HG03565 (cell line): ENCODE data around the gene CFAP157.
"Not testable (repeated sequence)": the region's sequence is repeated elsewhere in the genome, so short reads cannot be mapped to it uniquely, and the experiment has no call there.

Experiments
- ATAC-seq: cut with Tn5 transposase; IDR thresholded peaks from one replicate; pipeline ENCODE4 v1.9.1; 2021; ENCODE audit warnings: mild to moderate bottlenecking, moderate library complexity; ENCODE audit not compliant: unreplicated experiment

Gene CFAP157

GRCh38 chr9:127756776-127757175 is 50.0 kb downstream of the CFAP157 start:
- not testable (repeated sequence) for ATAC-seq

GRCh38 chr9:127758843-127759242 is 52.1 kb downstream of the CFAP157 start:
- ATAC-seq, result no peak

- ATAC-seq, result no peak
Observed at GRCh38 chr9:127761061-127761460, 54.3 kb downstream of the CFAP157 start.

GRCh38 chr9:127761491-127761956 is 54.7 kb downstream of the CFAP157 start:
- no peak for ATAC-seq

DNA sequence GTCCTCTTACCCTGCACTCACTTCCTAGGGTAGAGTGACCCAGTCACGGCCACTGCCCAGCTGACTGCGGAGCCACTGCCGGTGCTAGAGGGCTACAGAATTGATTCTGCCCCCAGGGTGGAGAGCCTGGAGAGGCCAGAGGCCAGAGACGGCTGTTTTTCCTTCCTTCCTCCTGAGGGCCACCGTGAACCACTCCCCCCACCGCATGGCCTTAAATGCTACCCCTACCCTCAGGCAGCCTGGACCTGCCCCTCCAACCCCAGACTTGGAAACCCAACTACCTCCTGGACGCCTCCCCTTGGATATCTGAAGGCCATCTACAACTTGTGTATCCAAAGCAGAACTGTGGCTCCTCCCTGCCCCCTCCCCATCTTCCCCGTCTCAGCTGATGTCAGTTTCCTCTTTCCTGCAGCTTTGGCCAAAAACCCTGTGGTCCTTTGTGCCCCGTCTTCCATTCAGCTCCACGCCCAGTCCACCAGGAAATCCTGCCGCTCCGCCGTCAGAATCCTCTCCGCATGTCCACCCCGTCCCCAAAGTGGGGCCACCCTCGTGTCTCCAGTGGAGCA is 55.4 kb downstream of the CFAP157 start:
- ATAC-seq, result no peak

GRCh38 chr9:127763918-127764384 is 57.2 kb downstream of the CFAP157 start:
- ATAC-seq, result no peak

DNA sequence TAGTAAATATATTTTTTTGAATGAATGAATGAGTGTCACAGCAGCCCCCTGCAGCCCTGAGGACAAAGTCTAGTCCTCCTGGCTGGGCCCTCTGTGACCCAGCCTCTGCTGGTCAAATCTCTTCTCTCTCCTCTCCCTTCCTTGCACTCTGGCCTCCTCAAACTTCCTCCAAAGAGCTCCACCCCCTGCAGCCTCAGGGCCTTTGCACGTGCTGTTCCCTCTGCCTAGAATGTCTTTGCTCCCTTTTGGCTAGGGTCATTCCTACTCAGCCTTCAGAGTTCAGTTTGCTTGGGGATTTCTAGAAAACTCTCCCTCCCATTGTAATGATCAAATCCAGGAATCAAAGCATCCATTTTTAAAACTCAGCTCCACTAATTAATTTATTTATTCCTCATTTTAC is 58.6 kb downstream of the CFAP157 start:
- ATAC-seq, result no peak
